Parathyroid adenoma (tissue), 2 donors: Measurements from ENCODE around the gene ODAD2.

ENCODE experiments used
- H2AFZ ChIP-seq: fragments of 300-600 bp; sonication (generic); one replicate; pipeline ENCODE4 v1.7.0; 2017; ENCODE audit warnings: antibody characterized with exemption, mild to moderate bottlenecking
- H3K27ac ChIP-seq: fragments of 300-600 bp; sonication (generic); one replicate; pipeline ENCODE4 v1.7.0; 2017
- H3K27me3 ChIP-seq: fragments of 300-600 bp; sonication (generic); one replicate; pipeline ENCODE4 v1.7.0; 2017; ENCODE audit warnings: low read length; ENCODE audit not compliant: control insufficient read depth, insufficient read depth
- H3K36me3 ChIP-seq: fragments of 300-600 bp; sonication (generic); one replicate; pipeline ENCODE4 v1.7.0; 2017; ENCODE audit warnings: low read length; ENCODE audit not compliant: control insufficient read depth, insufficient read depth
- H3K4me1 ChIP-seq: fragments of 300-600 bp; sonication (generic); one replicate; pipeline ENCODE4 v1.7.0; 2017; ENCODE audit warnings: control low read depth
- H3K4me2 ChIP-seq: fragments of 300-600 bp; sonication (generic); one replicate; pipeline ENCODE4 v1.7.0; 2017; ENCODE audit warnings: low read length
- H3K4me3 ChIP-seq: fragments of 300-600 bp; sonication (generic); one replicate; pipeline ENCODE4 v1.7.0; 2017; ENCODE audit warnings: low read depth, low read length
- H3K79me2 ChIP-seq: fragments of 300-600 bp; sonication (generic); one replicate; pipeline ENCODE4 v1.7.0; 2017; ENCODE audit warnings: control low read depth
- H3K9ac ChIP-seq: fragments of 300-600 bp; sonication (generic); one replicate; pipeline ENCODE4 v1.7.0; 2017; ENCODE audit warnings: mild to moderate bottlenecking
- H3K9me3 ChIP-seq: fragments of 300-600 bp; sonication (generic); one replicate; pipeline ENCODE4 v1.7.0; 2017; ENCODE audit warnings: low read length; ENCODE audit not compliant: control insufficient read depth
- CTCF ChIP-seq: fragments of 300-600 bp; sonication (generic); IDR thresholded peaks from one replicate; pipeline ENCODE4 v1.7.0; 2017; ENCODE audit warnings: antibody characterized with exemption, mild to moderate bottlenecking
- donor health status: primary hyperparathyroidism.

The ODAD2 gene

GRCh38 chr10:27834476-27834875 lies 164.4 kb downstream of the ODAD2 start:
- Histone ChIP-seq H3K27me3 (no peaks in the 10 kb centered on the region), H3K4me3 (no peak overlapping the region), H3K27ac (no peak overlapping the region), H3K36me3 (no peaks in the 10 kb centered on the region), H2AFZ (no peak overlapping the region), H3K79me2 (no peaks in the 10 kb centered on the region), H3K4me1 (no peaks in the 10 kb centered on the region), H3K9ac (no peak overlapping the region), H3K9me3 (no peaks in the 10 kb centered on the region), H3K4me2 (no peak overlapping the region)
- no peak for TF ChIP-seq CTCF

- no peak overlapping the region for H3K9ac ChIP-seq
- H3K36me3 ChIP-seq: no peaks in the 10 kb centered on the region
- H3K4me3 ChIP-seq: no peak overlapping the region
- H3K9me3 ChIP-seq: no peaks in the 10 kb centered on the region
- no peaks in the 10 kb centered on the region for H3K79me2 ChIP-seq
- TF ChIP-seq CTCF: no peak
- no peaks in the 10 kb centered on the region for H3K4me1 ChIP-seq
- H3K27me3 ChIP-seq: no peaks in the 10 kb centered on the region
- H3K27ac ChIP-seq: no peak overlapping the region
- no peak overlapping the region for H3K4me2 ChIP-seq
- H2AFZ ChIP-seq: no peak overlapping the region
Measured at GRCh38 chr10:27833792-27834191, 165.1 kb downstream of the ODAD2 start.

- H3K27ac ChIP-seq: no peak overlapping the region
- H2AFZ ChIP-seq: no peak overlapping the region
- H3K9me3 ChIP-seq: no peaks in the 10 kb centered on the region
Measured at GRCh38 chr10:27832826-27833225, 166.1 kb downstream of the ODAD2 start.

GRCh38 chr10:27826369-27826768 lies 172.5 kb downstream of the ODAD2 start:
- no peak overlapping the region for H3K4me2 ChIP-seq

More at GRCh38 chr10:27832826-27833225, 166.1 kb downstream of the ODAD2 start:
- H3K4me2 ChIP-seq: no peak overlapping the region
- no peaks in the 10 kb centered on the region for H3K4me1 ChIP-seq
- H3K36me3 ChIP-seq: no peaks in the 10 kb centered on the region
- no peak overlapping the region for H3K4me3 ChIP-seq
- TF ChIP-seq CTCF: no peak
- no peaks in the 10 kb centered on the region for H3K79me2 ChIP-seq
- H3K9ac ChIP-seq: no peak overlapping the region
- H3K27me3 ChIP-seq: no peaks in the 10 kb centered on the region

More at GRCh38 chr10:27826369-27826768, 172.5 kb downstream of the ODAD2 start:
- H3K4me3 ChIP-seq: no peak overlapping the region
- H3K4me1 ChIP-seq: no peaks in the 10 kb centered on the region
- H3K27me3 ChIP-seq: no peaks in the 10 kb centered on the region
- no peaks in the 10 kb centered on the region for H3K79me2 ChIP-seq
- no peaks in the 10 kb centered on the region for H3K36me3 ChIP-seq
- TF ChIP-seq CTCF: no peak
- no peak overlapping the region for H2AFZ ChIP-seq
- H3K27ac ChIP-seq: no peak overlapping the region
- no peak overlapping the region for H3K9ac ChIP-seq
- no peaks in the 10 kb centered on the region for H3K9me3 ChIP-seq
